SK-N-SH treated with all-trans-retinoic acid at 6 μM for 48 hours (cell line): ENCODE results near the gene LY86.

Experiments
- ATAC-seq: fragments of 200-7000 bp; cut with Tn5 transposase; 3 replicates; pipeline ENCODE4 v1.9.1; 2020; ENCODE audit warnings: mild to moderate bottlenecking, moderate library complexity
- ARNTL ChIP-seq: fragments of 450-650 bp; formaldehyde crosslinking; IDR thresholded peaks from 2 replicates; pipeline ENCODE4 v1.5.0; 2020; ENCODE audit warnings: low read depth, mild to moderate bottlenecking, moderate library complexity, borderline replicate concordance
- BACH2 ChIP-seq: fragments of 250-450 bp; sonication (Bioruptor Pico); IDR thresholded peaks from 2 replicates; pipeline ENCODE4 v1.9.0; 2021; ENCODE audit warnings: mild to moderate bottlenecking, borderline replicate concordance
- CSDC2 ChIP-seq: fragments of 250-450 bp; sonication (Bioruptor Pico); IDR thresholded peaks from 2 replicates; pipeline ENCODE4 v1.5.0; 2020; ENCODE audit warnings: mild to moderate bottlenecking, moderate library complexity
- ESRRG ChIP-seq: fragments of 250-450 bp; sonication (Bioruptor Pico); IDR thresholded peaks from 2 replicates; pipeline ENCODE4 v1.6.1; 2021; ENCODE audit warnings: mild to moderate bottlenecking
- GLIS3 ChIP-seq: fragments of 250-450 bp; sonication (Bioruptor Pico); IDR thresholded peaks from 2 replicates; pipeline ENCODE4 v1.5.0; 2020; ENCODE audit warnings: mild to moderate bottlenecking, moderate library complexity
- ISL1 ChIP-seq: fragments of 250-450 bp; sonication (Bioruptor Pico); IDR thresholded peaks from 2 replicates; pipeline ENCODE4 v2.1.2; 2022; ENCODE audit warnings: mild to moderate bottlenecking, moderate library complexity
- PPARA ChIP-seq: fragments of 250-450 bp; sonication (Bioruptor Pico); IDR thresholded peaks from 2 replicates; pipeline ENCODE4 v1.5.0; 2020; ENCODE audit warnings: mild to moderate bottlenecking, borderline replicate concordance
- RARB ChIP-seq: fragments of 250-450 bp; sonication (Bioruptor Pico); IDR thresholded peaks from 2 replicates; pipeline ENCODE4 v1.8.0; 2021; ENCODE audit warnings: mild to moderate bottlenecking, moderate library complexity
- SNAI2 ChIP-seq: fragments of 250-450 bp; sonication (Bioruptor Pico); IDR thresholded peaks from 2 replicates; pipeline ENCODE4 v1.5.0; 2020; ENCODE audit warnings: mild to moderate bottlenecking, moderate library complexity
- TOX ChIP-seq: fragments of 250-450 bp; sonication (Bioruptor Pico); IDR thresholded peaks from 2 replicates; pipeline ENCODE4 v1.8.0; 2021; ENCODE audit warnings: mild to moderate bottlenecking, moderate library complexity, borderline replicate concordance
- TSHZ2 ChIP-seq: fragments of 250-450 bp; sonication (Bioruptor Pico); IDR thresholded peaks from 2 replicates; pipeline ENCODE4 v1.5.0; 2020; ENCODE audit warnings: mild to moderate bottlenecking, moderate library complexity
- ZC3H10 ChIP-seq: fragments of 250-450 bp; sonication (Bioruptor Pico); IDR thresholded peaks from 2 replicates; pipeline ENCODE4 v1.5.1; 2021; ENCODE audit warnings: mild to moderate bottlenecking, moderate library complexity
- ZFP3 ChIP-seq: fragments of 250-450 bp; sonication (Bioruptor Pico); IDR thresholded peaks from 2 replicates; pipeline ENCODE4 v1.5.0; 2020; ENCODE audit warnings: mild to moderate bottlenecking, moderate library complexity
- ZFP30 ChIP-seq: fragments of 450-650 bp; formaldehyde crosslinking; IDR thresholded peaks from 2 replicates; pipeline ENCODE4 v1.5.0; 2022; ENCODE audit warnings: mild to moderate bottlenecking, moderate library complexity
- ZNF565 ChIP-seq: fragments of 450-650 bp; formaldehyde crosslinking; conservative IDR thresholded peaks from 2 replicates; pipeline ENCODE4 v1.5.0; 2020; ENCODE audit warnings: low read depth, mild to moderate bottlenecking, moderate library complexity
- ZNF70 ChIP-seq: fragments of 450-650 bp; formaldehyde crosslinking; IDR thresholded peaks from 2 replicates; pipeline ENCODE4 v1.5.0; 2020; ENCODE audit warnings: mild to moderate bottlenecking, moderate library complexity
- ZNF8 ChIP-seq: fragments of 450-650 bp; formaldehyde crosslinking; IDR thresholded peaks from 2 replicates; pipeline ENCODE4 v1.5.0; 2020; ENCODE audit warnings: mild to moderate bottlenecking, moderate library complexity
- TF ChIP-seq, protein P1 (sequence below): fragments of 250-450 bp; sonication (Bioruptor Pico); IDR thresholded peaks from 2 replicates; pipeline ENCODE4 v1.8.0; 2021; ENCODE audit warnings: low read depth, mild to moderate bottlenecking, moderate library complexity, borderline replicate concordance
- TF ChIP-seq, protein P2 (sequence below): fragments of 250-450 bp; sonication (Bioruptor Pico); IDR thresholded peaks from 2 replicates; pipeline ENCODE4 v1.5.1; 2021; ENCODE audit warnings: mild to moderate bottlenecking, moderate library complexity
- TF ChIP-seq, protein P3 (sequence below): fragments of 250-450 bp; sonication (Bioruptor Pico); IDR thresholded peaks from 2 replicates; pipeline ENCODE4 v1.5.1; 2020; ENCODE audit warnings: low read depth, mild to moderate bottlenecking, moderate library complexity

LY86 gene

DNA sequence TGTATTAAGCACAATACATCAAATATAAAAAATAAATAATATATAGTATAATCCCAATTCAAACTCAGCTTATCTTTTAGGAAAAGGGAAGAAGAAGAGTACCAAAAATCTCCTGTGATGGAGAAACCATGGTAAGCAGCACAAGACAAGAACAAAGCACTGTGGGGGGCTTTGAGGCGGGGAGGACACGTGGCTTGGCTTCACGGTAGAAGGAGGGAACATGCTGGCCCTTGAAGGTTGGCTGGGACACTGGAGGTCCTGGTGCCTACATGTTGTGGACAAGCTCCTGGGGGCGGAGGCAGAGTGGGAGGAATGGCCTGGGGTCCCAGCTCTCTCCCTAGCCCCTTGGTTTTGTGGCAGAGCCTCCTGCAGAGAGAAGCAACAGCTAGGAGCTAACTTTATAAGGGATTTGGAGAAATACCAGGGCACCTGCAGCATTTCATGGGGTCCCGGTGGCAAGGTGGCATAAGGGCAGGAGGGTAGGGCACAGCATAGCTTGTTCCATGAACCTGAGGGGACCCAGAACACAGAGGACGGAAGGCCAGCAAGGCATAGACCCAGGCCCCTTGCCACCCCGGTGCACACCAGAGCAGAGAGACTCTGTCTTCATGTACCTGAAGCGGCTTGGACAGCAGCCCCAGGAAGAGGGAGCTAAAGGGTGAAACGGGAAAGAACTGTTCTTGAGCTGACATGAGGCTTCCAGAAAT lies 72.0 kb downstream of the LY86 start (continued):
- TF ChIP-seq, protein P1, sequence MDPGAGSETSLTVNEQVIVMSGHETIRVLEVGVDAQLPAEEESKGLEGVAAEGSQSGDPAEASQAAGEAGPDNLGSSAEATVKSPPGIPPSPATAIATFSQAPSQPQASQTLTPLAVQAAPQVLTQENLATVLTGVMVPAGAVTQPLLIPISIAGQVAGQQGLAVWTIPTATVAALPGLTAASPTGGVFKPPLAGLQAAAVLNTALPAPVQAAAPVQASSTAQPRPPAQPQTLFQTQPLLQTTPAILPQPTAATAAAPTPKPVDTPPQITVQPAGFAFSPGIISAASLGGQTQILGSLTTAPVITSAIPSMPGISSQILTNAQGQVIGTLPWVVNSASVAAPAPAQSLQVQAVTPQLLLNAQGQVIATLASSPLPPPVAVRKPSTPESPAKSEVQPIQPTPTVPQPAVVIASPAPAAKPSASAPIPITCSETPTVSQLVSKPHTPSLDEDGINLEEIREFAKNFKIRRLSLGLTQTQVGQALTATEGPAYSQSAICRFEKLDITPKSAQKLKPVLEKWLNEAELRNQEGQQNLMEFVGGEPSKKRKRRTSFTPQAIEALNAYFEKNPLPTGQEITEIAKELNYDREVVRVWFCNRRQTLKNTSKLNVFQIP: no peak
- TF ChIP-seq TSHZ2 (no peak), ZNF70 (CRISPR knock-in tag) (no peak)

GRCh38 chr6:6661191-6661590 lies 72.7 kb downstream of the LY86 start:
- no peak for ATAC-seq
- TF ChIP-seq PPARA: no peak
- no peak for TF ChIP-seq CSDC2 (CRISPR knock-in tag)
- TF ChIP-seq, protein P2, sequence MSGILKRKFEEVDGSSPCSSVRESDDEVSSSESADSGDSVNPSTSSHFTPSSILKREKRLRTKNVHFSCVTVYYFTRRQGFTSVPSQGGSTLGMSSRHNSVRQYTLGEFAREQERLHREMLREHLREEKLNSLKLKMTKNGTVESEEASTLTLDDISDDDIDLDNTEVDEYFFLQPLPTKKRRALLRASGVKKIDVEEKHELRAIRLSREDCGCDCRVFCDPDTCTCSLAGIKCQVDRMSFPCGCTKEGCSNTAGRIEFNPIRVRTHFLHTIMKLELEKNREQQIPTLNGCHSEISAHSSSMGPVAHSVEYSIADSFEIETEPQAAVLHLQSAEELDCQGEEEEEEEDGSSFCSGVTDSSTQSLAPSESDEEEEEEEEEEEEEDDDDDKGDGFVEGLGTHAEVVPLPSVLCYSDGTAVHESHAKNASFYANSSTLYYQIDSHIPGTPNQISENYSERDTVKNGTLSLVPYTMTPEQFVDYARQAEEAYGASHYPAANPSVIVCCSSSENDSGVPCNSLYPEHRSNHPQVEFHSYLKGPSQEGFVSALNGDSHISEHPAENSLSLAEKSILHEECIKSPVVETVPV: no peak
- TF ChIP-seq ZFP30 (CRISPR knock-in tag): no peak
- no peak for TF ChIP-seq SNAI2 (CRISPR knock-in tag)
- TF ChIP-seq ARNTL (CRISPR knock-in tag): no peak
- no peak for TF ChIP-seq GLIS3 (CRISPR knock-in tag)
- TF ChIP-seq, all 23 proteins: peak for 0

- TF ChIP-seq ZNF8 (no peak), ESRRG (no peak), ZFP3 (no peak), SNAI2 (CRISPR knock-in tag) (no peak)
- TF ChIP-seq, protein P2: no peak
- TF ChIP-seq, protein P3, sequence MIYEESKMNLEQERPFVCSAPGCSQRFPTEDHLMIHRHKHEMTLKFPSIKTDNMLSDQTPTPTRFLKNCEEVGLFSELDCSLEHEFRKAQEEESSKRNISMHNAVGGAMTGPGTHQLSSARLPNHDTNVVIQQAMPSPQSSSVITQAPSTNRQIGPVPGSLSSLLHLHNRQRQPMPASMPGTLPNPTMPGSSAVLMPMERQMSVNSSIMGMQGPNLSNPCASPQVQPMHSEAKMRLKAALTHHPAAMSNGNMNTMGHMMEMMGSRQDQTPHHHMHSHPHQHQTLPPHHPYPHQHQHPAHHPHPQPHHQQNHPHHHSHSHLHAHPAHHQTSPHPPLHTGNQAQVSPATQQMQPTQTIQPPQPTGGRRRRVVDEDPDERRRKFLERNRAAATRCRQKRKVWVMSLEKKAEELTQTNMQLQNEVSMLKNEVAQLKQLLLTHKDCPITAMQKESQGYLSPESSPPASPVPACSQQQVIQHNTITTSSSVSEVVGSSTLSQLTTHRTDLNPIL (CRISPR knock-in tag): no peak
- TF ChIP-seq, protein P1: no peak
- no peak for ATAC-seq
Measured at GRCh38 chr6:6661684-6662083, 73.2 kb downstream of the LY86 start.

DNA sequence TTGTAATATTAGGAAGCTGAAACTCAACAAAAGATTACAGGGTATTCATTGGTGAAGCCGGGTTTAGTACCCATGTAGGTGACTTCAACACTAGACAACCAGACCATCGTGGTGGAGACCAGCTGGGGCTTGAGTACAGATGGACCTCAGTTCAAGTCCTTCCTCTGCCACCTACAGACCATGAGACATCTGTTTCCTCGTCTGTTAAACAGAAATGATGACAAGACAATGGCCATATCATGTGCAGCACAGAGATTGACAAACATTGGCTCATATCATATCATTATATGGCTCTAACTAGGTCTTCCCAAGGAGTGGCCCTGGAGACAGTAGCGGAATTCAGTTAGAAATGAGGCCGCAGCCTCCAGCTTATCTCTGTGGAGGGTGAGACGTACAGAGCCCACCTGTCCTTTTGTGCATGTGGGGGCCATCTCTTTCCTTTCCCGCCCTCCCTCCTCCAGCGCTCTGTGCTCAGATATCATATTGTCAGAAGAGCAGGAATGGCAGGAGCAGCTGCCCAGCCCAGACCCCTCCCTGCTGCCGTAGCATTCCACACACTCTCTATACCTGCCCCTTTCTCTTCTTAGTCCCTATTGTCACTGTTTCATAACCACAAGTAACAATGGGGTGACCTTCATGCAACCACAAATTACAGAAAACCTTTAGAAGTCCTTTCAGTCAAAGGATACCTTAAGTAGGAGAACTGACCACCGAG lies 75.1 kb downstream of the LY86 start:
- no peak for ATAC-seq
- TF ChIP-seq RARB (CRISPR knock-in tag) (no peak), BACH2 (CRISPR knock-in tag) (no peak), ZNF70 (CRISPR knock-in tag) (no peak), TOX (CRISPR knock-in tag) (no peak), CSDC2 (CRISPR knock-in tag) (no peak), ARNTL (CRISPR knock-in tag) (no peak), ZFP3 (no peak), ZNF565 (no peak), GLIS3 (CRISPR knock-in tag) (no peak), ZC3H10 (no peak), ISL1 (CRISPR knock-in tag) (no peak)
- TF ChIP-seq, protein P1: no peak
- TF ChIP-seq, protein P3 (CRISPR knock-in tag): no peak
